ENCODE measurements around the gene ZNF827.

The ZNF827 gene

DNA sequence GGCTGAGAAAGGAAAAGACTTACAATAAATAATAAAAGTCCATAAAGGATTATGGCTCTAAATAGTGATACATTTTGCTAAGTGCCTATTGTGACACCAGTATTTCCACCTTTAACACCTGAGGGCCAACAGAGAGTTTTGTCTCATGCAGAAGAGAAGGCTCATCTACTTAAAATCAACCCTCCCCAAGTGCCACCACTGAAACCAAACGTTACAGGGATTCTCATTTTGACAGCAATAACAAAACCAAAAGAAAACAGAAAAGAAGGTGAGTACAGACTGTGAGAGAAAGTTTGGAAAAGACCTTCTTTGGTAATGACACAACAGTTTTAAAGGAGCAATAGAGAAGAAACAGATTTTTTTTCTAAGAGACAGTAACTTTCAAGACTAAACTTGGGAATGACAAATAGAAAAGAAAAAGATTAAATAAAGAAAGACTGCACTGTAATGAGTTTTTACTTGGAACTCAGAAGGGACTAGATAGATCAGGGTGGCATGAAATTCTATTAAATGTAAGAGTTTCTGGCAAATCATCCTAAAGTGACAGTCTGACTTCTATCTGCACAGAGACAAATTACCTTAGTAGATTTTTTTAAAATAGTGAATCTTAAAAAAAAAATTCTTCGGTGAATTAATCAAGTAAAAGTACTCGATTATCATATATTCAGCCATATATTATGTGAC lies 109.7 kb downstream of the ZNF827 start:
- no peak for DNase-seq

GRCh38 chr4:145827885-145828284 lies 110.7 kb downstream of the ZNF827 start:
- DNase-seq, result peak in 4 of 56 donors; percentile 8 to 27 (median 14)

GRCh38 chr4:145825255-145825654 lies 113.4 kb downstream of the ZNF827 start:
- no peak for DNase-seq

DNA sequence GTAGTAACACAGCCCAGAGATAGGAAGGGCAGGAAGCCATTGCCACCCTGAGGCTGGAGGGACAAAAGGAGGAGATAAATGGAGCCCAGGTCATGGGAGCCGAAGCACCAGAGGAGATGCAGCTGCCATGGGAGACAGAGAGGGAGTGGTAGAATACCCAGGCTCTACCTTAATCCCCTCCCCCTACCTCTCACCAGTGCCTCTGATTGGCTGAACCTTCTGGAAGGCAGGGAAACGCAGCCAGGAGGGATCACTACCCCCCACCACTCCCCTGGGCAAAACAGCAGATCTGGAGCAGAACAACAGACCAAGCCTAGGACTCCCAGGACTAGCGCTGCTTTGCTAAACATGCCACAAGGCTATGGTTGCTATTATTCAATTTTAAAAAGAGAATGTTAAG lies 114.2 kb downstream of the ZNF827 start:
- DNase-seq, result no peak

DNA sequence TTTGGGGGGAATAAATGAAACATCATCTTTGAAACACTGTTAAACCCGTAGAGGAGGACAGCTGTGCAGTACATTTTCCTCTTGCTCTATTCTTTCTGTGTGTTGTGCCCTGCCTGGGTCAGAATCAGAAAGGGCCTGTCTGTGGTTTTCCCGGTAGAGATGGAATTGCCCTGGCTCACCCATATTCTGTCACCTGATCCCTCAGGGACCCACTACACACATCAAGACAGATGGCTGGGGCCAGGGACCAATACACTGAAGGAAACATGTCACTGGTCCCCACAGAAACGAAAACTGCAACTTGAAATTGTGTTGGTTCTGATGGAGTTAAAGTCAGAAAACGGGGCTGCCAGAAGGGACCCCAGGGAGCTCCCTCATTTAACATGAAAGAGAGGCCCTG lies 114.9 kb downstream of the ZNF827 start:
- DNase-seq, result no peak

- no peak for DNase-seq
These were observed 116.0 kb downstream of the ZNF827 start for GRCh38 chr4:145822581-145822980.

DNA sequence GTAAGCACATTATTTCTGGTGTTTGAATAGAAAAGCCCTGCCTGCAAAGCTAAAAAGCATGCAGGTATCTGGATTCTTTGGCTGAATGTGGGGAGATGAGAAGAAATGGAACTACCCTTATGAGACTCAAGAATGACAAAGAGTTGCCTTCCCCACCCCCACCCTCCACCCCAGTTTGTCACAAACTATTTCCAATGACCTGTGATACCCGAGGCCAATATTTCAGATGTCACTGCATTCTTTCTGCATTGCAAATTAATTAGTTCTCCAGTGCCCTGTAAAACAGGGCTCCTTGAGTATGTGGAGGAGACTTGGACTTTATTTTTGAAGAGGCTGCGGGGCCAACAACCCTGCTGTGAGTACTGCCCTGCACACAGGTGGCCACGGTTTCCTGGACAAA lies 116.4 kb downstream of the ZNF827 start:
- DNase-seq, result no peak

- no peak for DNase-seq
These were observed 116.9 kb downstream of the ZNF827 start for GRCh38 chr4:145821766-145822165.

DNA sequence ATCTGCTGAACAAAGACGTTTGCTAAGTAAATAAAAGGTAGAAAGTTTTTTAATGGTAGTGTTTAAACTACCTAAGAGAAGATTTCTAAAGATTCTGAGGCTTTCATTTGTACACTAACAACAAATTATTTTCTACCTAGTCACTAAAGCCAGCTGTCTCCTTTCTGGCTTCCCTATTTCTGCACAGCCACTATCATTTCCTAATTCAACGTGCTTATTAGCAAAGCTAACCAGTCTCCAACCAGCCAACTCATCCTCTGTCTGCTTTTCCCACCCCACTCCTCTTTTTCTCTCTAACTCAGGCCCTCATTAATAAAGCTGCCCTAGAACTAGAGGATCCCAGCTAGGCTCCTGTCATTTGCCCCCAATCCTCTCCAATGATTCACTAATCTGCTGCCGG lies 118.2 kb downstream of the ZNF827 start:
- no peak for DNase-seq

DNA sequence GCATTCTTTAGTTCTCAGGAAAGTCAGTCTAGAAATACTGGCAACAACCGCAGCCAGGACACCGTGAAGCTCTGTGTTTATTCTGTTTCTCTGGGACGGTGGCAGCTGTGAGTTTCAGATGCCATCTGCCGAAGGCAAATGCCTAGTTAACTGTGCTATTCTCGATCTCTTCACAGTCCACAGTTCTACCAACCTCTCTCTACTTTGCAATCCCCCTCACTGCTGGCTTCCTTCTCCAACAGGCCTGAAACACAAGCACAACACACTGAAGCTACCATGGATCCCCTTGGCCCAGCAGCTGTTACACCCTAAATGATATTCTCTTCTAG lies 118.8 kb downstream of the ZNF827 start:
- peak in 30 of 56 donors; percentile 1 to 42 (median 16) for DNase-seq

- DNase-seq, result no peak
These were observed 119.3 kb downstream of the ZNF827 start for GRCh38 chr4:145819101-145819852.

DNA sequence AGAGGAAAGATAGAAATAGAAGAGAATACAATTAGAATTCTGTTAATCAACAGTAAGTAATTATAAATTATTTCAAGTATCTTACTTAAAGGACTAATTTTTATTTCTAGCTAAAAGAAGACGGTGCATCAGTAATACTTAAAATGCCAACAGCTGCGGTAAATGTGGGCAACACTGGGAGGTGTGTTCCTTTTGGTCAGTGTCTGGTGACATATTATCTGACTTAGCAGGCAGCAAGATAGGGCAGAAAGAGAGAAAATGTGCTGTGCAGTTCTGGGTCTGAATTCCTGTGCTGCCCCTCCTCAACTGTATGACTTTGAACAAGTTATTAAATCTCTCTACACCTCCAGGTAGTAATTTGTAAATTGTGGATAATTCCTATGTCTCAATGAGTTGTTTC lies 120.6 kb downstream of the ZNF827 start:
- peak in 1 of 56 donors; percentile 2 for DNase-seq

DNA sequence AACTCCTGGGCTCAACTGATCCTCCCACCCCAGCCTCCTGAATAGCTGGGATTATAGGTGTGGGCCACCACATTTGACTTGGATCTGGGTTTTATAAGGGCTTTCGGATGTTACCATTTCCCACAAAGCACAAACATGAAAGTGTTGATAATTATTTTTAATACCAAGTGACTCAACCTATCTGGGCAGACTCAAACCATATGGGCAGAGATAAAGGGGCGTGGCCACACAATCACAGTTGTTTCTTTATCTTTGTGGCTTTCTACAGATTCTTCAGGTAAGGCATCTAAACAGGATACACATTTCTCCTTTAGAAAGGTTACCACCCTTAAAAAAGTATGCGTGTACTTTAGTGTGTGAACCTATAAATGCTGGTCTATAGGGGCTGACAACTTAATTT lies 122.5 kb downstream of the ZNF827 start:
- no peak for DNase-seq

DNA sequence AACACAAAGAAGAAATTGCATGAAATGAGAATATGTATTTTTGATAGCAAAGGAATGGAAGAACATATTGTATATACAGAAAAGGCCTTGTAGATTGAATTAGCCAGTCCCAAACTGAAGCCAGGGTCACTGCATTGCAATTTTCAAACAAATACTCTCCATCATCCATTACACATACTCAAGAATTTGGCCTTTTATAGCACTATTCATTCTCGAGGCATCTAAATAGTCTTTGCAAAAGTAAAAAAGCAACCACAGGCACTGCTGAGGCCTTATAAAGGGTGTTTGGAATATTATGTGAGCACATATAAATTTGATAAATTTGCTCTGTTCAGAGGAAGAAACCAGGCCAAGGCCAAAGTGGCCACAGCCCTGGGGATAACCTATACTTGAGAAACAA lies 123.0 kb downstream of the ZNF827 start:
- DNase-seq, result no peak

- DNase-seq, result no peak
These were observed 123.5 kb downstream of the ZNF827 start for GRCh38 chr4:145815027-145815612.

DNA sequence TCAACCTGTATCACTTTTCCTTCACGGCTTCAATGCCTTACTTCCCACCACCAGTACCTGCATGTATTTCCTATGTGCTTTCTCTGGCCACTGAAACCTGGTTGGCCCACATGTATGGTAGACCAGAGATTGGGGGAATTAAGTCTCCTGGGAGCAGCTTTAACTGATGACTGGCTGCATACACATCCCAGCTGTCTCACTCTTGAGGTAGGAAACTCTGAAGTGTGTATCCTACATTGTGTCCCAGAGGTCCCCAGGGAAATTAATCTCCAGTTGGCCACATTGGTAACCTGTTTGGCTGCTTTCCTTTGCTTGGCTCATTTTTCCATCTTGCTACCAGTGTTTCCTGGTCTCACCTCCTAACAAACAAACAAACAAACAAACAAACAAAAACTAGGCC lies 124.4 kb downstream of the ZNF827 start:
- no peak for DNase-seq

GRCh38 chr4:145812919-145813318 lies 125.7 kb downstream of the ZNF827 start:
- no peak for DNase-seq

GRCh38 chr4:145808848-145809512 lies 129.6 kb downstream of the ZNF827 start:
- DNase-seq, result no peak

DNA sequence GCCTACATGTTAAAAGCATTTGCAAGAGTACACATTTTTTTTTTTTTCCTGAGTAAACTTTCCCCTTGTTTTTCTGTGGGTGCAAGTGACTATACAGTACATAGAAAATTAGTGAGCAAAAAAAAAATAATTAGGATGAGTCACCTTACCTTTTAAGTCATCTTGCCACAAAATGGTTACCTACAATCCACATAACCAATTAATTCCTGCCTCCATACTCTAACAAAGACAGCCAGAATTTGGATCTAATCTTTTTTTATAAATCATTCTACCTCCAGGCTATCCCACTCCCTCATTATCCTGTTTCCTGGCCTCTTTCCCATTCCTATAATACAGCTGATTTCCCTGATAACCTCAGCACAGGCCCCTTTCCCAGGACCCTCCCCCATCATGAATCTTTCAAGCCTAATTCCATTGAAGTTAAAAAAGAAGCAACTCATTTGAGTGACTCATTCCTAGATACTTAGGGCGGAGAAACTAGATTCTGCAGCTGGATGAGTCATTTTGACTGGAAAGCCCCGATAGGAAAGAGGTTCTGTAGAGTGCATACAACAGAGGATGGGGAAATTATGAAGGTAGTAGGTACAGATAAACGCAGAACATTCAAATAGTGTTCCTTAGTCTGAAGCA lies 130.5 kb downstream of the ZNF827 start:
- peak in 10 of 56 donors; percentile 12 to 62 (median 22) for DNase-seq

DNA sequence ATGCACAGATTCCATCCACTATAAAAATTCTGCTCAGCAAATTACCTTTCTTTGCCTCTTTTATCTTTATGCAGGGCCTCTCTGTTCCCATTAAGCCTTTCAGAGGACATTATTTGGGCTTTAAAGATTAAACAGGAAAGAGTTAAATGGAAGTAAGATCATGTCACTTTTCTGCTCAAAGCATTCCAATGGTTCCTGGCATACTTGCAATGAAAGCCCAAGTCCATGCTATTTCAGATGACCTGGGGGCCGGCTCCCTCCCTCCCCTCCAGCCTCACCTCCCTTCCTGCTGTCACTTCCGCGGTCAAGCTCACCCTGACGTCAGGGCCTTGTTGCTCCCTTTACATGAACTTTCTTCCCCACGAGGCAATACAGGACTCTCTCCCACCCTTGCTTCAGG lies 133.1 kb downstream of the ZNF827 start:
- DNase-seq, result no peak

GRCh38 chr4:145804116-145804515 lies 134.5 kb downstream of the ZNF827 start:
- DNase-seq, result no peak

GRCh38 chr4:145799223-145799622 lies 139.4 kb downstream of the ZNF827 start:
- DNase-seq, result no peak

Data from nucleus accumbens (tissue), 56 donors.